ENCODE data around the gene CSNK1G1.
A peak's percentile ranks its signal among the peaks of the same experiment; 100 is the strongest.
"Not testable (repeated sequence)": the region's sequence is repeated elsewhere in the genome, so short reads cannot be mapped to it uniquely, and the experiment has no call there.

CSNK1G1 gene

DNA sequence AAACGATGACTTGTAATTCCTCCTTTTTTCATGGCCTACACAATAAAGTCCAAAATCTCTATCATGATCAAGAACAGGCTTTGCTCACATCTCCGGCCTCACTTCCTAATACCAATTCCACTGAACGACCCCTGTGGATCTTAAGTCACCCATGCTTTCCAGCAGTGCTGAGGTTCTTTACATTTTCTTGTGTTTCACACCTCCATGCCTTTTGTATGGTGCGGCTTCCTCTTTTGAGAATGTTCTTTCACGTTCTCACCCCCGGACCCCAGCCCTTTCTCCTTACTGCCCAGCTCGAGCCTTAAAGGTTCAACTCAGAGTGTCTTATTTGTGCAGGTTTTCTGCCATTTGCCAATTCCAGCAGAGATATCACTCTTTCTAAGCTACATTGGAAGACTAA lies 70.1 kb downstream of the CSNK1G1 start:
- DNase-seq, result no peak

- no peak for DNase-seq
These were observed 70.8 kb downstream of the CSNK1G1 start for GRCh38 chr15:64285150-64285549.

DNA sequence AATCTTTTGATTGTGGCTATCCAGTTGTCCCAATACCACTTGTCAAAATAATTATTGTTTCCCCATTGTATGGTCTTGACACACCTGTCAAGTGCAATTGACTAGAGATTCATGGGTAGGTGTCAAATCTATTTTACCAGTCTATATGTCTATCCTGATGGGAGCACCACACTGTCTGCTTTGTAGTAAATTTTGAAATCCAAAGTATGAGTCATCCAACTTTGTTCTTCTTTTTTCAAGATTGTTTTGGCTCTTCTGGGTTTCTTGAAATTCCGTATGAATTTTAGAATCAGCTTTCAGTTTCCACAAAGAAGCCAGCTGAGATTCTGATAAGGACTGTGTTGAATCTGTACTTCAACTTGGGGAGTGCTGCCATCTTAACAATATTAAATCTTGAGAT lies 71.9 kb downstream of the CSNK1G1 start:
- peak; percentile 55 for DNase-seq

DNA sequence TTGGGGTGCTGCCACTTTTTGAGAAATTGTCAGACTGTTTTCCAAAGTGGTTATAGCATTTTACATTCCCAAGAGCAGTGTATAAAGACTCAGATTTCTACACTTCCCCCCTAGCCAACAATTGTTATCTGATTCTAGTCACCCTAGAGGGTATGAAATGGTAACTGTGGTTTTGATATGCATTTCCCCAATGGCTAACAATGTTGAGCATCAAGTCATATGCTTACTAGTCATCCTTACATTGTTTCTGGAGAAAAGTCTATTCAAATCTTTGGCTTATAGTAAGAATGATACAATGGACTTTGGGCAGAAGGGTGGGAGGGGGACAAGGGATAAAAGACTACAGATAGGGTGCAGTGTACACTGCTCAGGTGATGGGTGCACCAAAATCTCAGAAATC lies 73.3 kb downstream of the CSNK1G1 start:
- DNase-seq, result no peak

GRCh38 chr15:64279131-64279530 lies 76.8 kb downstream of the CSNK1G1 start:
- no peak for DNase-seq

GRCh38 chr15:64275934-64276333 lies 80.0 kb downstream of the CSNK1G1 start:
- no peak for DNase-seq

- DNase-seq, result no peak
These were observed 81.5 kb downstream of the CSNK1G1 start for GRCh38 chr15:64274341-64274950.

DNA sequence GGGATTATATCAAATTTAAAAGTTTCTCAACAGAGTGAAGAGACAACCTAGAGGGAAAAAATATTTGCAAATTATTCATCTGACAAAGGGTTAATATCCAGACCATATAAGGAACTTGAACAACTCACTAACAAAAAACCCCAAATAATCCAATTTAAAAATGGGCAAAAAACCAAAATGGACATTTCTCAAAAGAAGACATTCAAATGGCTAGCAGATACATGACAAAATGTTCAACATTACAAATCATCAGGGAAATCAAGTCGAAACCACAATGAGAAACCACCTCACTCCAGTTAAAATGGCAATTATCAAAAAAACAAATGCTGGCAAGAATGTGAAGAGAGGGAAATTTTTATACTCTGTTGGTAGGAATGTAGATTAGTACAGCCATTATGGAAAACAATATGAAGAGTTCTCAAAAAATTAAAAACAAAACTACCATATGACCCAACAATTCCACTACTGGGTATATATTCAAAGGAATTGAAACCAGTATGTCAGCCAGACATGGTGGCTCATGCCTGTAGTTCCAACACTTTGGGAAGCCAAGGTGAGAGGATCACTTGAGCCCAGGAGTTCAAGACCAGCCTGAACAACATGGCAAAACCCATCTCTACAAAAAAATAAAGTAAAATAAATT lies 88.5 kb downstream of the CSNK1G1 start:
- DNase-seq, result no peak

- DNase-seq, result not testable (repeated sequence)
These were observed 90.8 kb downstream of the CSNK1G1 start for GRCh38 chr15:64265188-64265587.

DNA sequence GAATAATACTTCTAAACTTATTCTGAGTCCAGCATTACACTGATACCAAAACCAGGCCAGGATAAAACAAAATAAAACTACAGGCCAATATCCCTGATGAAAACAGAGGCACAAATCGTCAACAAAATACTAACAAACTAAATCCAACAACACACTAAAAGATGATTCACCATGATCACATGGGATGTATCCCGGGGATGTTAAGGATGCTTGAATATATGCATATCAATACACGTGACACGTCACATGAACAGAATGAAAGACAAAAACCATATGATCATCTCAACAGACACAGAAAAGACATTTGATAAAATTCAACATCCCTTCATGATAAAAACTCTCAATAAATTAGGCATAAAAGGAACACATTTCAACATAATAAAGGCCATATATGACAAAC lies 91.5 kb downstream of the CSNK1G1 start:
- no peak for DNase-seq

DNA sequence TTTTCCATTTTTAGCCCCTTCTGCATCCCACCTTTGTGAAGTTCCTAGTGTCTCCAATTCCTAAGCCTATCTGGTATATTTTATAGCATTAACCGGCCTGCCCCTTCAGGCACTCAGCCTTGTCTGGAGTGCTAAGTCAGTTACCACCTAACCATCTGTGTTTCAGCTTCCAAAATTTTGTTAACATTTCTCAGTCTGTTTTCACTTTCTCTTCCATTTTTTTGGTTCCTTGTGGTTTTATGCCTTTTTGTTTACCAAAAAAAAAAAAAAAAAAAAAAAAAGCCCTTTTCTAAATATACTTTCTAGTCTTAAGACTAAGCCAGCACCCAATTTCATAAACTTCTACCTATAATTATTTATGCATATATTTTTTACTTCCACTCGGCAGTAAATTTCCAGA lies 92.4 kb downstream of the CSNK1G1 start:
- DNase-seq, result no peak

GRCh38 chr15:64256051-64256450 lies 99.9 kb downstream of the CSNK1G1 start:
- DNase-seq, result no peak

DNA sequence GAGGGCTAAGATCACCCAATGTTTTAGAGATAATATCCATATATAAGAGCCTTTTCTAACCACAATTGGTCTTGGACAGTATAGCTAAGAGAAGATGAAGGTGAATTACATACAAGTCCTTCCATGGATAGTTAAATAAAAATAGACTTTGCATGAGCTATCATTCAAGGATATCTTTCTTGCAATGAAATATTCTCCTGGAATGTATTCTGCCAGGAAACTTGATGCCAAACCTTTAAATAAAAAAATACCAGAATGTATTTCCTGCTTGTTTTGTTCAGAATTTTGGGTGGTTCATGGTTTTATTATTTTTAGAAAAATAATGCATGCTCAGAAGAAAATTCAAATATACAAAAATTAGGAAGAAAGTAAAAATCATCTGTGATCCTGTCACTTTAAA lies 104.3 kb downstream of the CSNK1G1 start:
- no peak for DNase-seq

GRCh38 chr15:64251121-64251520 lies 104.9 kb downstream of the CSNK1G1 start:
- DNase-seq, result no peak

- no peak for DNase-seq
These were observed 105.9 kb downstream of the CSNK1G1 start for GRCh38 chr15:64249883-64250575.

- no peak for DNase-seq
These were observed 106.6 kb downstream of the CSNK1G1 start for GRCh38 chr15:64249406-64249805.

DNA sequence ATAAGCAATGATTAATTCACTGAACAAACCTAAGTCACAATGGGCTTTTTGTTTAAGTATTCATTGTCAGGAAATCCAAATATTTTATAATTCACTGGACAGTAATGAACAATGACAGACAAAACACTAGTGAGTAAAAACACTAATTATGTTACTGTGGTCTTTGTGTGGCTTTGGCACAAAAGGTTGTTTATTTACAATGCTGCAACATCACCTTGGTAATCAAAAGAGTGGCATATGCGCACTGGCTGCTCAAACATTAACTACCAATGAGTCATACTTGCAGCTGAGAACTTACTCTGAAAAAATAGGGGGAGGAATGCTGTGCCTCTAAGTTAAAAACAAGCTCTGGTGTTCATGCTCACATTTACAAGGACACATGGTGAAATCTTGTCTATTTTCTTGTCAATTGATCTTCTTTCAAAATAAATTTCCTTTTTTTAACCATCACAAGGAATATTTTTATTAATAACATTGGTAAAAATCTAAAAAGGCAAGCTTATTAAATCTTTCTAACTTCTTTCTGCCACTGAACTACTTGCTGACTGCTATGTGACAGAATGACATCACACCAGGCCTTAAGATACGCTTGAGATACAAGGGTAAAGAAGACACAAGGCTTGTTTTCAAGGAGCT lies 107.9 kb downstream of the CSNK1G1 start:
- no peak for DNase-seq

DNA sequence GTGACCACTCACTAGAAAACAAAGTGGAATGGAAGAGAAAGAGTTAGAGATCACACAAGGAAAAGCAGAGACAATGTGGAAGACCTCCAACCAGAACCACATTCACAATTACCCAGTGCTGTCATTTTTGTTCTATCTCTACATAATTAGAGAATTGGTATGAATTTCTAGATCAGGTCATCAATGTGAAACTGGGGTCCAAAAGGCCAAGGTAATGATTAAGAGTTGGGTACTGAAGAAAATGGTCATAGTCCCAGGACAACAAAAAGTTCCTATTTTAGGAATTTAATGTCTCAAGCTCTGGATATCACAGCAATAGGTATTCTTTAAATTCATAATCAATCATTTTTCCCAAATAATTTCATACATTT lies 108.5 kb downstream of the CSNK1G1 start:
- no peak for DNase-seq

- no peak for DNase-seq
These were observed 109.4 kb downstream of the CSNK1G1 start for GRCh38 chr15:64246364-64247189.

- no peak for DNase-seq
These were observed 110.6 kb downstream of the CSNK1G1 start for GRCh38 chr15:64245405-64245804.

DNA sequence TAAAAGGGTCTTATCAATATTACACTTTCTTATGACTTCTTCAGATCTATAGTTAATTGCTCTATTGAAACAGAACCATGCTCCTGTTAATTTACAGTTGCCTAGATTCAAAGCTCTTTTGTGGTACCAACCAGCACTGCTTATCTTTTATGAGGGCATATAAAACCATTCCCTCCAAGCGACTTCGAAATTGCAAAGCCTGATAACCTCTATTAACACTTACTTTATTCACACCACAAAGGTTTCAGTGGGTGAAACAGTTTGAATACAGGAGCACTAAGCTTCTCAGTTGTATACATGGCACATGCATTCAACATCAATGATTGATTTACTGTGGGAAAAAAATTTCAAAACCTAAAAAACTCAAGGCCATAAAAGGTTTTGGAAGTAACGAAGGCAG lies 118.3 kb downstream of the CSNK1G1 start:
- no peak for DNase-seq

GRCh38 chr15:64236156-64236894 lies 119.6 kb downstream of the CSNK1G1 start:
- DNase-seq, result no peak

Data from SIG-M5 (cell line).